Activated CD4-positive, alpha-beta memory T cell treated with anti-CD3 and anti-CD28 coated beads, Interleukin-2, amount 10 ng/mL, durations not matched to agents 7 days and 5 days (primary cell): ENCODE data around the gene SLX4IP. TPM values are rescaled to one million over a fixed set of nuclear protein-coding genes. Genes with fewer than 3 reads are reported as not detected.
"Not testable (repeated sequence)": the region's sequence is repeated elsewhere in the genome, so short reads cannot be mapped to it uniquely, and the experiment has no call there.

Experiments used
- CTCF ChIA-PET: fragments of 350-600 bp; sonication (Branson Sonifier 250); formaldehyde crosslinking; loops from one replicate; lab custom pipeline; 2021; ENCODE audit warnings: antibody characterized with exemption, inconsistent platforms; lab: Charles Lee
- POLR2A ChIA-PET: fragments of 350-600 bp; sonication (Branson Sonifier 250); formaldehyde crosslinking; loops from one replicate; lab custom pipeline; 2021; ENCODE audit warnings: antibody characterized with exemption; lab: Charles Lee
- DNase-seq: peaks from one replicate; pipeline ENCODE4 v3.0.0-alpha.2; 2020
- H3K27ac Mint-ChIP-seq: one replicate; pipeline ENCODE4 v1.8.0; 2021; ENCODE audit warnings: mild to moderate bottlenecking, mixed read lengths
- H3K27me3 Mint-ChIP-seq: one replicate; pipeline ENCODE4 v1.8.0; 2021; ENCODE audit warnings: mixed read lengths
- H3K36me3 Mint-ChIP-seq: one replicate; pipeline ENCODE4 v1.8.0; 2021; ENCODE audit warnings: low read depth, mixed read lengths
- H3K4me1 Mint-ChIP-seq: one replicate; pipeline ENCODE4 v1.8.0; 2021; ENCODE audit warnings: mixed read lengths
- H3K4me3 Mint-ChIP-seq: one replicate; pipeline ENCODE4 v1.8.0; 2021; ENCODE audit warnings: mild to moderate bottlenecking, mixed read lengths
- H3K9me3 Mint-ChIP-seq: one replicate; pipeline ENCODE4 v1.8.0; 2021; ENCODE audit warnings: mixed read lengths
- total RNA-seq, 2 experiments: library from RNA; stranded (reverse); gene quantifications; one replicate each; pipeline ENCODE4 v1.2.3, GENCODE V29; 2021

The SLX4IP gene
- total RNA-seq, 2 experiments from 2014 or later, result 6.2 TPM

GRCh38 chr20:10604865-10605440 lies 169.8 kb downstream of the SLX4IP start:
- H3K4me3 Mint-ChIP-seq, result no peak overlapping the region
- H3K27ac Mint-ChIP-seq, result no peak overlapping the region
- no peak for DNase-seq
- ChIA-PET CTCF (no interaction called here), POLR2A (no interaction called here)
- no peaks in the 10 kb centered on the region for H3K27me3 Mint-ChIP-seq
- peaks cover 8% of the 10 kb centered on the region for H3K36me3 Mint-ChIP-seq
- H3K4me1 Mint-ChIP-seq, result peaks cover 7% of the 10 kb centered on the region
- no peaks in the 10 kb centered on the region for H3K9me3 Mint-ChIP-seq

- ChIA-PET CTCF (no interaction called here), POLR2A (no interaction called here)
- Mint-ChIP-seq H3K4me3 (no peak overlapping the region), H3K4me1 (peaks cover 7% of the 10 kb centered on the region), H3K9me3 (no peaks in the 10 kb centered on the region), H3K27ac (no peak overlapping the region), H3K27me3 (no peaks in the 10 kb centered on the region), H3K36me3 (peaks cover 8% of the 10 kb centered on the region)
- no peak for DNase-seq
These were observed 170.6 kb downstream of the SLX4IP start for GRCh38 chr20:10605547-10606195.

- H3K9me3 Mint-ChIP-seq, result no peaks in the 10 kb centered on the region
- no peaks in the 10 kb centered on the region for H3K27me3 Mint-ChIP-seq
- no peaks in the 10 kb centered on the region for H3K36me3 Mint-ChIP-seq
- H3K4me3 Mint-ChIP-seq, result no peak overlapping the region
- no peaks in the 10 kb centered on the region for H3K4me1 Mint-ChIP-seq
- ChIA-PET POLR2A (no interaction called here), CTCF (interaction anchor here (0.9 kb wide), 1 partner anchor 87 kb away, joined by 3 read pairs; no protein-coding TSS in a partner anchor)
- DNase-seq, result no peak
- no peak overlapping the region for H3K27ac Mint-ChIP-seq
These were observed 174.2 kb downstream of the SLX4IP start for GRCh38 chr20:10609276-10609675.

GRCh38 chr20:10609770-10610169 lies 174.7 kb downstream of the SLX4IP start:
- no peak for DNase-seq
- Mint-ChIP-seq H3K36me3 (no peaks in the 10 kb centered on the region), H3K27me3 (no peaks in the 10 kb centered on the region), H3K4me1 (no peaks in the 10 kb centered on the region), H3K4me3 (no peak overlapping the region), H3K27ac (no peak overlapping the region), H3K9me3 (no peaks in the 10 kb centered on the region)
- ChIA-PET CTCF (interaction anchor here (0.9 kb wide), 1 partner anchor 87 kb away, joined by 3 read pairs; no protein-coding TSS in a partner anchor), POLR2A (no interaction called here)

GRCh38 chr20:10610251-10610650 lies 175.1 kb downstream of the SLX4IP start:
- DNase-seq, result no peak
- Mint-ChIP-seq H3K27ac (no peak overlapping the region), H3K4me3 (no peak overlapping the region), H3K9me3 (no peaks in the 10 kb centered on the region), H3K36me3 (no peaks in the 10 kb centered on the region), H3K4me1 (no peaks in the 10 kb centered on the region), H3K27me3 (no peaks in the 10 kb centered on the region)
- CTCF ChIA-PET, result no interaction called here
- POLR2A ChIA-PET, result no interaction called here

GRCh38 chr20:10611357-10611756 lies 176.3 kb downstream of the SLX4IP start:
- Mint-ChIP-seq H3K9me3 (no peaks in the 10 kb centered on the region), H3K36me3 (no peaks in the 10 kb centered on the region), H3K4me1 (no peaks in the 10 kb centered on the region), H3K4me3 (no peak overlapping the region), H3K27ac (no peak overlapping the region), H3K27me3 (no peaks in the 10 kb centered on the region)
- ChIA-PET POLR2A (no interaction called here), CTCF (interaction anchor here (0.7 kb wide), 1 partner anchor 10 kb away, joined by 3 read pairs; no protein-coding TSS in a partner anchor)
- DNase-seq, result no peak

GRCh38 chr20:10613426-10613825 lies 178.3 kb downstream of the SLX4IP start:
- DNase-seq, CTCF ChIA-PET, H3K4me1 Mint-ChIP-seq, H3K27me3 Mint-ChIP-seq, H3K4me3 Mint-ChIP-seq, H3K36me3 Mint-ChIP-seq, H3K27ac Mint-ChIP-seq, POLR2A ChIA-PET, H3K9me3 Mint-ChIP-seq: not testable (repeated sequence)

GRCh38 chr20:10613911-10614310 lies 178.8 kb downstream of the SLX4IP start:
- Mint-ChIP-seq H3K4me3 (no peak overlapping the region), H3K36me3 (no peaks in the 10 kb centered on the region), H3K4me1 (no peaks in the 10 kb centered on the region), H3K27me3 (no peaks in the 10 kb centered on the region), H3K27ac (no peak overlapping the region), H3K9me3 (no peaks in the 10 kb centered on the region)
- ChIA-PET POLR2A (no interaction called here), CTCF (no interaction called here)
- no peak for DNase-seq

GRCh38 chr20:10616212-10616611 lies 181.1 kb downstream of the SLX4IP start:
- Mint-ChIP-seq H3K27me3 (no peaks in the 10 kb centered on the region), H3K27ac (no peak overlapping the region), H3K4me1 (no peaks in the 10 kb centered on the region), H3K4me3 (no peak overlapping the region), H3K9me3 (no peaks in the 10 kb centered on the region), H3K36me3 (no peaks in the 10 kb centered on the region)
- no peak for DNase-seq
- POLR2A ChIA-PET, result no interaction called here
- CTCF ChIA-PET, result no interaction called here

- H3K4me1 Mint-ChIP-seq, CTCF ChIA-PET, H3K27ac Mint-ChIP-seq, H3K4me3 Mint-ChIP-seq, H3K9me3 Mint-ChIP-seq, H3K36me3 Mint-ChIP-seq, POLR2A ChIA-PET, DNase-seq, H3K27me3 Mint-ChIP-seq: not testable (repeated sequence)
These were observed 182.5 kb downstream of the SLX4IP start for GRCh38 chr20:10617549-10618133.

GRCh38 chr20:10618611-10619245 lies 183.6 kb downstream of the SLX4IP start:
- ChIA-PET POLR2A (no interaction called here), CTCF (no interaction called here)
- H3K4me3 Mint-ChIP-seq, result no peak overlapping the region
- no peak overlapping the region for H3K27ac Mint-ChIP-seq
- H3K36me3 Mint-ChIP-seq, result no peaks in the 10 kb centered on the region
- DNase-seq, result no peak
- no peaks in the 10 kb centered on the region for H3K9me3 Mint-ChIP-seq
- H3K27me3 Mint-ChIP-seq, result no peaks in the 10 kb centered on the region
- no peaks in the 10 kb centered on the region for H3K4me1 Mint-ChIP-seq

- H3K36me3 Mint-ChIP-seq, result no peaks in the 10 kb centered on the region
- POLR2A ChIA-PET, result no interaction called here
- H3K27me3 Mint-ChIP-seq, result no peaks in the 10 kb centered on the region
These were observed 184.3 kb downstream of the SLX4IP start for GRCh38 chr20:10619427-10619826.

GRCh38 chr20:10621149-10621548 lies 186.0 kb downstream of the SLX4IP start:
- no peak overlapping the region for H3K27ac Mint-ChIP-seq
- ChIA-PET POLR2A (no interaction called here), CTCF (interaction anchor here (0.8 kb wide), 1 partner anchor 10 kb away, joined by 3 read pairs; no protein-coding TSS in a partner anchor)
- no peaks in the 10 kb centered on the region for H3K4me1 Mint-ChIP-seq
- no peak for DNase-seq
- H3K9me3 Mint-ChIP-seq, result no peaks in the 10 kb centered on the region
- no peaks in the 10 kb centered on the region for H3K27me3 Mint-ChIP-seq
- no peak overlapping the region for H3K4me3 Mint-ChIP-seq
- no peaks in the 10 kb centered on the region for H3K36me3 Mint-ChIP-seq

More at GRCh38 chr20:10619427-10619826, 184.3 kb downstream of the SLX4IP start:
- Mint-ChIP-seq H3K4me1 (no peaks in the 10 kb centered on the region), H3K9me3 (no peaks in the 10 kb centered on the region), H3K27ac (no peak overlapping the region), H3K4me3 (no peak overlapping the region)
- CTCF ChIA-PET, result no interaction called here
- no peak for DNase-seq
